Prostate gland (tissue), 2 donors: ENCODE measurements around the gene MYOT.

Experiments
- CTCF ChIP-seq, 4 experiments: fragments of 200-600 bp in 2 of 4; fragments of 450-650 bp in 2 of 4; sonication (generic) in 2 of 4; IDR thresholded peaks; 1 replicate in 3 of 4; 2 replicates in 1 of 4; pipeline ENCODE4 v1.5.1; 2016 to 2019; ENCODE audit warnings: antibody characterized with exemption in 4 of 4, mild to moderate bottlenecking in 2 of 4, moderate library complexity in 2 of 4
- POLR2A ChIP-seq: fragments of 450-650 bp; IDR thresholded peaks from one replicate; pipeline ENCODE4 v1.6.1; 2016; ENCODE audit warnings: antibody characterized with exemption, mild to moderate bottlenecking
- POLR2AphosphoS5 ChIP-seq: sonication (generic); formaldehyde crosslinking; IDR thresholded peaks from one replicate; pipeline ENCODE4 v1.6.1; 2017; ENCODE audit warnings: antibody characterized with exemption

GRCh38 chr5:137935694-137936093 is 68.0 kb downstream of the MYOT start:
- no peak for TF ChIP-seq CTCF (IDR thresholded peaks at IDR 0.05)
- TF ChIP-seq POLR2AphosphoS5 = no peak
- TF ChIP-seq POLR2A = no peak
